Right atrium auricular region (tissue), 2 donors: ENCODE measurements around the gene TMCC2. TPM values are rescaled to one million over a fixed set of nuclear protein-coding genes. Genes with fewer than 3 reads are reported as not detected.

ENCODE experiments used
- DNase-seq: peaks from one replicate; pipeline ENCODE4 v3.0.0-alpha.2; 2019; ENCODE audit warnings: low spot score
- H3K27ac ChIP-seq, 2 donors: fragments of 200-600 bp; sonication (generic); 1 replicate in 1 of 2; 2 replicates in 1 of 2; pipeline ENCODE4 v1.5.1; 2016 to 2019
- H3K27me3 ChIP-seq, 2 donors: fragments of 200-600 bp; sonication (generic); one replicate each; pipeline versions ENCODE4 v1.5.1 to v1.6.0; 2017 to 2019
- H3K36me3 ChIP-seq: fragments of 200-600 bp; sonication (generic); one replicate; pipeline ENCODE4 v1.5.1; 2016
- H3K4me1 ChIP-seq, 2 donors: fragments of 200-600 bp; sonication (generic); one replicate each; pipeline versions ENCODE4 v1.5.1 to v1.6.0; 2017 to 2019
- H3K4me3 ChIP-seq, 2 donors: fragments of 200-600 bp; sonication (generic); 1 replicate in 1 of 2; 2 replicates in 1 of 2; pipeline ENCODE4 v1.5.1; 2017 to 2019; ENCODE audit warnings: mild to moderate bottlenecking in 1 of 2, moderate library complexity in 1 of 2
- H3K9me3 ChIP-seq, 2 donors: fragments of 200-600 bp; sonication (generic); one replicate each; pipeline ENCODE4 v1.5.1; 2019
- CTCF ChIP-seq, 2 donors: fragments of 200-600 bp; sonication (generic); IDR thresholded peaks; one replicate each; pipeline ENCODE4 v1.5.1; 2019; ENCODE audit warnings: antibody characterized with exemption in 2 of 2
- total RNA-seq, 2 donors: library from RNA; depleted of rRNA; stranded (reverse); fragments of >200 nt; gene quantifications; one replicate each; pipeline ENCODE4 v1.1.0, GENCODE V29; 2016

Gene TMCC2
- total RNA-seq, 2 donors from 2014 or later = 8.5 to 11.9 TPM

GRCh38 chr1:205187420-205187819, 40.3 kb upstream of the TMCC2 start:
- H3K9me3 ChIP-seq = no peaks in the 10 kb centered on the region
- peaks cover 10% of the 10 kb centered on the region for H3K36me3 ChIP-seq
- no peak for DNase-seq
- H3K27ac ChIP-seq = no peak overlapping the region
- no peaks in the 10 kb centered on the region for H3K27me3 ChIP-seq
- peaks cover 0 to 24% of the 10 kb centered on the region in 2 donors for H3K4me1 ChIP-seq
- no peak for TF ChIP-seq CTCF (IDR thresholded peaks at IDR 0.05)
- H3K4me3 ChIP-seq = no peak overlapping the region

- no peak overlapping the region for H3K4me3 ChIP-seq
- H3K9me3 ChIP-seq = no peaks in the 10 kb centered on the region
- H3K27me3 ChIP-seq = no peaks in the 10 kb centered on the region
- no peak for TF ChIP-seq CTCF (IDR thresholded peaks at IDR 0.05)
- no peak for DNase-seq
- H3K4me1 ChIP-seq = peaks cover 0 to 21% of the 10 kb centered on the region in 2 donors
- H3K27ac ChIP-seq = no peak overlapping the region
- H3K36me3 ChIP-seq = peaks cover 10% of the 10 kb centered on the region
Measured at GRCh38 chr1:205188098-205188497, 39.6 kb upstream of the TMCC2 start.

- H3K27ac ChIP-seq = no peak overlapping the region
- H3K9me3 ChIP-seq = no peaks in the 10 kb centered on the region
- H3K27me3 ChIP-seq = no peaks in the 10 kb centered on the region
- peaks cover 0 to 16% of the 10 kb centered on the region in 2 donors for H3K4me1 ChIP-seq
- no peak for DNase-seq
- H3K4me3 ChIP-seq = no peak overlapping the region
- TF ChIP-seq CTCF (IDR thresholded peaks at IDR 0.05) = no peak
- H3K36me3 ChIP-seq = peaks cover 10% of the 10 kb centered on the region
Measured at GRCh38 chr1:205188596-205188995, 39.1 kb upstream of the TMCC2 start.

DNA sequence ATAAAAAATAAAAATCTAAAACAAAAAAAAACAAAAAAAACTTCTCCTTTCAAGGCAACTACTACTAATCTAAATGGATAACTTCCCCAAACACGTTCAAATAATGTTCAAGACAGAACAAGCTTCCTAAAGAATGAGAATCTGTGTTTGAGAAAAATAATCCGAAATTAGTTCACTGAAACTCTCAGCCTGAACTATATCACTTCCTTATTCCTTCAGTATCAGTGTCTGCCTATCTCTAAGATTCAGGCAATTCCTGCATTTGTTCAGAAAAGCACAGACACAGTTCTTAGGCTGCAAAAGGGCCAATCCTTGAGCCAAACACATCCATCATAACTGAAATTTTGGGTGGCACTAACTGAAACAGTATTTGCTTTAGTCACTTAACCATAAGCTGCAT, 38.6 kb upstream of the TMCC2 start:
- no peaks in the 10 kb centered on the region for H3K27me3 ChIP-seq
- peaks cover 10% of the 10 kb centered on the region for H3K36me3 ChIP-seq
- H3K27ac ChIP-seq = no peak overlapping the region
- no peak for TF ChIP-seq CTCF (IDR thresholded peaks at IDR 0.05)
- no peak for DNase-seq
- H3K9me3 ChIP-seq = no peaks in the 10 kb centered on the region
- peaks cover 0 to 10% of the 10 kb centered on the region in 2 donors for H3K4me1 ChIP-seq
- H3K4me3 ChIP-seq = no peak overlapping the region

- no peak for TF ChIP-seq CTCF (IDR thresholded peaks at IDR 0.05)
- H3K4me1 ChIP-seq = peaks cover 0 to 8% of the 10 kb centered on the region in 2 donors
- no peaks in the 10 kb centered on the region for H3K9me3 ChIP-seq
- no peaks in the 10 kb centered on the region for H3K27me3 ChIP-seq
- no peak overlapping the region for H3K27ac ChIP-seq
- H3K36me3 ChIP-seq = peaks cover 4% of the 10 kb centered on the region
- DNase-seq = no peak
- no peak overlapping the region for H3K4me3 ChIP-seq
Measured at GRCh38 chr1:205190845-205191577, 36.7 kb upstream of the TMCC2 start.

GRCh38 chr1:205191622-205192021, 36.1 kb upstream of the TMCC2 start:
- Histone ChIP-seq H3K27me3 (no peaks in the 10 kb centered on the region), H3K4me3 (no peak overlapping the region), H3K27ac (no peak overlapping the region), H3K36me3 (peaks cover 4% of the 10 kb centered on the region), H3K9me3 (no peaks in the 10 kb centered on the region), H3K4me1 (peaks cover 0 to 8% of the 10 kb centered on the region in 2 donors)
- TF ChIP-seq CTCF (IDR thresholded peaks at IDR 0.05) = no peak
- no peak for DNase-seq
